NCI-H774 (cell line): ENCODE results near the gene SHISA3.

Experiments
- DNase-seq: peaks from one replicate; lab custom pipeline; 2025; lab: John Stamatoyannopoulos, UW

The SHISA3 gene

DNA sequence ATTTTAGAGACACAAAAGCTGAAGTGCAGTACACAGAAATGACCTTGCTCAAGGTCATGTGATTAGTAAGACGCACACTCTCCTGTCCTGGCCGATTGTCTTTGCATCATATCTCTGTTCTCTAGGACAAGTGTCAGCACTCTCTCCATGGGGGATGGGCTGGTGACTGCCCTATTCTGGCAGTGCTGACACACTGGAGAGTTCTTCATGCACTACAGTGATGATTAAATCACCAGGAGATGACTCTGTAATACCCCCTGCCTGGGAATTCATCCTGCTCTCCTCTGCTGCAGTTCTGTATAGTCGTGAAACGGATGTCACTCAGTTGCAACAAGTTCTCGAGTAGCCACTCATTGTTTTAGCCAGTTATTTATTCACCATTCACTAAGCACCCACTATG is 5.3 kb upstream of the SHISA3 start:
- no peak for DNase-seq

DNA sequence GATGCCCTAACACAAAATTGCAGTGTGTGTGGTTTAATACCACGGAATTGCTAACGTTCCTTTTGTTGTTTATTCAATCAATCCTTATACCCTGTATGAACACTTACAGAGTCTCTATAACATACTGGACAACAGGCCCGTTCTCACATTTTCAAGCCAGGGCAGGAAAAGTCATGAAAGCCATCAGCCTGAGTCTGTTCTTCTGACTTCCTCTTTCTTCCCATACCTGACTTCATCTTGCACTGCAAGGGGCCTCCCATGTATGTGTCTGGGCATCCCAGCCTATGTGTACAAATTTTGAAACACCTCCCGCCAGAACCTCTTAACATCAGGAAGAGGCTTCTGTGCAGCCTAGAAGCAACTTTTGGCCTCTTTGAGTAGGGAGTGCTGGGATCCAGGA is 4.9 kb upstream of the SHISA3 start:
- no peak for DNase-seq

DNA sequence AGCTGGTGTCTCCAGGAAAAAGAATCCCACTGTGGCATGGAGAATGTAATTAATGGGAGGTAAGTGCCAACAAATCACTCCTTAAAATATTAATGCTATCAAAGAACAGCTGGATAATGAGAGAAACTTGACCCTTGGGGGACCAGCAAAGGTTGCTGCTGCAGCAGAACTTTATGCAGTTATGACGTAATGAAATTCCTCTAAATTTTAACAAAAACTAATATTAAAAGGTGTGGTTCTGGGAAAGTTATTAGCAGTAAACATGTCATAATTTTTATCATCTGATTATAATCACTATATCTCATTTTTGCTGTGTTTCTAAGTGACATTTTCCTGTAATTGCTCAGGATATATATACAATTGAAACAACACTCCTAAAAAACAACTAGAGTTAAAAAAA is 1.7 kb upstream of the SHISA3 start:
- DNase-seq = no peak

DNA sequence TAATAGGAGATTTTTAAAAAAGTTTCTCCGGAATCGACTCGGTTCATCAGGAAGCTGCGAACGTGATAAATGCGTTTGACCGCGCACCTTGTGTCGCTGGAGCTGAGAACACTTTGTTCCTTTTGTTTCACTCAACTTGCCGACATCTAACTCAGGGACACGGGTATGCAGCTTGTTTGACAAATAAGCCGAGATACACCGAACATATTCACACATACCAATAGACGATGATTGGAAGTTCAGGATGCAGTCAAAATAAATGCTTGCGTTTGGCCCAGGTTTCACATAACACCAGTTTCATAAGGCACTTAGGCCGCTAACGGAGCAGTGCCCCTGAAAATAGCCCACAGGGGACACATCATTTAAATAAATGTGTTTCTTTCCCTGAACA is 932 bp upstream of the SHISA3 start:
- DNase-seq = no peak

DNA sequence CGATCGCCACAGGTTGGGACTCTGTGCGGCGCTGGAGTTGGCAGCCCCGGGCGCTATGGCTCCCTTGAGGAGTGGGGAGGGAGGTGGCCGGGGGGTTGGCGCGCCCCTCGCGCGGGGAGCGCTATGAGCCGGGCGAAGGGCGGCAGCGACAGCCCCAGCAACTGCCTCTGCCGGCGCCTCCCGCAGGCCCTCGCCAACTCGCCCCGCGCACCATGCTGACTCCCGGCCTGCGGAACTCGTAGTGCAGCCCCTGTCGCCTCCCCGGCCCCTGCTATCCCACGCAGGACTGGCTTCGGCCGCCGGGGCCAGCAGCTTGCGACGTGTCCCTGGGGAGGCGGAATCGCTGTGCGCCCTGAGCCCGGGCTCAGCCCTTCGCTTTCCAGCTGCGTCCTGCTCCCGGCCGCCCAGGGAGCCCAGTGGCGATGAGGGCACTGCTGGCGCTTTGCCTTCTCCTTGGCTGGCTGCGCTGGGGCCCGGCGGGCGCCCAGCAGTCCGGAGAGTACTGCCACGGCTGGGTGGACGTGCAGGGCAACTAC is 415 bp downstream of the SHISA3 start:
- DNase-seq = no peak

DNA sequence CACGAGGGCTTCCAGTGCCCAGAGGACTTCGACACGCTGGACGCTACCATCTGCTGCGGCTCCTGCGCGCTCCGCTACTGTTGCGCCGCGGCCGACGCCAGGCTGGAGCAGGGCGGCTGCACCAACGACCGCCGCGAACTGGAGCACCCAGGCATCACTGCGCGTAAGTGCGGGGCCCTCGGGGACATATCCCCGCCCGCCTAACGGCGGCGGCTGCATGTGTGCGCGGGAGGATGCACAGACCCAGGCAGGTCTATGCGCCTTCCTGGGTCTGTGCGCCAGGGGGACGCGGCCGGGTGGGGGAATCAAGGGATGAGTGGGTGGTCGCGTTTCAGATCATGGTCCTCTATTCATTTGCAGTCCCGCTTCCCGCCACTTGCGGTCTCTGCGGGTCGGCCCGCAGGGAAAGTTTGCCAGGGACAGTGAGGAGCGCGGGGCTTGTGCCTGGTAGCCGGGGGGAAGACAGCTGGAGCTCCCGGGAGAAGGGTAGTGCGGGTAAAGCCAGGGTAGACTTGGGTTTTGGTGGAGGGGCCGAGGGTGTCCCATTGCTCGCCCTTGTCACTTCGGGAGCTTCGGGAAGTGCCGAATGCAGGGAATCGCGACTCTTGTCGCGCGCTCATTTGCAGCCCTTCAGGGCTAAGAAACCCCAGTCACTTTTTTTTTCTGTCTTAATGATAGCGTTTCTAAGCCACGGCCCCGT is 1.0 kb downstream of the SHISA3 start:
- no peak for DNase-seq

DNA sequence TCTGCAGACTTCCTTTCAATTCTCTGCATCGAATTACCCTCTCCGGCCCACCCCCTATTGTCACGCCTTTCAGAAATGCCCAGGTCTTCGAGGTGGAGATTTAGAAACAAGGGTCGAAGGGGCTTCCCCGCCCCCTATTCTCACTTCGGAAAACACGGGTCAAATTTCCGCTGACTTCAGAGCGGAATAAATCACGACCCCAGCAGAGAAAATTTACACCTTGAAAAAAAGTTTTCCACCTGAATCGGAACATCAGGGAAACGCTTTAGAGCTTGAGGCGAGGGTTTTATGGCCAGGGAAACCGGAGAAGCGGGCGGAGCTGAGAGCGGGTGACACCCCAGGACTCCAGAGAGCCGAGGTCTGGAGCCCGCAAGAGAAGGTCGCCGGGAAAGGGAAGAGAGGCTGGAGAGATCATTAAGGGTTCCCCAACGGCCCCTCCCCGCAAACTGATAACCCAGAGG is 1.6 kb downstream of the SHISA3 start:
- no peak for DNase-seq

DNA sequence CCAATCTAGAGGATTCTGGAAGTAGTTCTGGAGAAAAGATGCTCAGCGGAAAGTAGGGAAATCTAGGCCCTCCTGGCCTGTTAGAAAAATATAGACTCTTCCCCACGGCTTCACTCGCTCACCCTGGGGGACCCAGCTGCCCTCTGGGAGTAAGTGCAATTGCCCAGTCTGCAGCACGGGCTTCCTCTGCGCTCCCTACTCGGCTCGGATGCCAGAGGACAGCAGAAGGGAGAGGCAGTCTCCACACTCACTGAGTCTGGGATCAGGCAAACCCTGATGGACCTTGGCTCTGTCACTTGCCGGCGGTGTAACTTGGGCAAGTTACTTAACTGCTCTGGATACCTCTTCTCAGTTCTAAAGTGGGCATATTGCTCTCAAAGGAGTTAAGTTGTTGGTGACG is 2.1 kb downstream of the SHISA3 start:
- DNase-seq = no peak

DNA sequence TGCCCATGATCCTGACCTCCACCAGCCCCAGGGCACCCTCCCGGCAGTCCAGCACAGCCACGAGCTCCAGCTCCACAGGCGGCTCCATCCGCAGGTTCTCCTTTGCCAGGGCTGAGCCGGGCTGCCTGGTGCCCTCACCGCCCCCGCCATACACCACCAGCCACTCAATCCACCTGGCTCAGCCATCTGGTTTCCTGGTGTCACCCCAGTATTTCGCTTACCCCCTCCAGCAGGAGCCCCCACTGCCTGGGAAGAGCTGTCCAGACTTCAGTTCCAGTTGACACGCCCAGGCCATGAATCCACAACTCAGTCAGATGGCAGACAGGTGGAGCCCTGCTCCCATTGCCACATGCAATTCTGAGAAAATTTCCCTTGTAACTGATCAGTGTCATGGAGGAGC is 3.9 kb downstream of the SHISA3 start:
- DNase-seq = no peak

DNA sequence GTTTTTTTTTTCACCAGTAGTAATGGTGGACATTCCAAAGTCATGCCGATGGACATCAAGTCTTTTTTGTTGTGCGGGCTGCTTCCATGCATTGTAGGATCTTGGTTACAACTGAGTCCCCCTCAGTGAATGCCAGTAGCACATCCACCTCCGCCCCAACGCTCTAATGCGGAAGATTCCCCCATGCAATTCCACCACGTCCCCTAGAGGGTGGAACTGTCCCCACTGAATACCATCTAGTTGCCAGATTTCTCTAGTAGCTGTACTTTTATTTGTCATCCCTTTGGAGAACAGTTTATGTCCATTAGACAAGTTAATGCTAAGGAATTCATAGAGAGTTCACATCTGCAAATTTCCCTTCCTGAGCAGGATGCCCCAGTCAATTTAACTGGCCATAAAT is 6.7 kb downstream of the SHISA3 start:
- DNase-seq = no peak

DNA sequence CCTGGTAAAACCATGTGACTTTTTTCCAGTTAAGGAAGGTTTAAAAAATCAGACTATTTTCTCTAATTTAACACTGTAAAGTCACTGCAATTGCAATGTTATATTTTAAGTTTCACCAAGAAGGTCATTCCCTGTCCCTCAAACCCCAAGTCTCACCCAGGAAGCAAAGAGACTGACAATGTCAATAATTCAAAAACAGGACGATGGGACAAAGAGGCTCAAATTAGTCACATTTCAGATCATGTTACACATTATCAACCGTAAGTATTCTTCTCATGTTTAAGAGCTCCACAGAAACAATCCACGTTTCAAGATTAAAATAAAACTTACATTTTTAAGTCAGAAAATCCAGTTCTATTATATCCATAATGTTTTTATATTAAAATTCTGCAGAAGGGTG is 13.2 kb downstream of the SHISA3 start:
- no peak for DNase-seq

DNA sequence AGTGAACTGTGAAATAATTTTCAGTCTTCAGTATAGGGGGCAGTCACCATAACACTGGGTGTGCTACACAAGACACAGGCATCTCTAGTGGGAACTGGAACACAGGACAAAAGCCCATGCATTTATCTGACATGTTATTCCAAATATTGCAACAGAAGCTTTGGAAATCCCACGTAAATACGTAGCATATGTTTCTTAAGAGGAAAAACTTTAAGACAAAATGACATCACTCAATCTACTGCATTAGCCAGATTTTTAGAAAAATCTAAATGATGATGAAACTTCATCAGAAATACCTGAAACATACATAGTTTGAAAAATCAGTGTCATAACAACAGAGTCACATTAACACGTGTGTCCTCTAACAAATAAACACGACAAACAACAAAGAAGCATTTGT is 14.5 kb downstream of the SHISA3 start:
- no peak for DNase-seq

DNA sequence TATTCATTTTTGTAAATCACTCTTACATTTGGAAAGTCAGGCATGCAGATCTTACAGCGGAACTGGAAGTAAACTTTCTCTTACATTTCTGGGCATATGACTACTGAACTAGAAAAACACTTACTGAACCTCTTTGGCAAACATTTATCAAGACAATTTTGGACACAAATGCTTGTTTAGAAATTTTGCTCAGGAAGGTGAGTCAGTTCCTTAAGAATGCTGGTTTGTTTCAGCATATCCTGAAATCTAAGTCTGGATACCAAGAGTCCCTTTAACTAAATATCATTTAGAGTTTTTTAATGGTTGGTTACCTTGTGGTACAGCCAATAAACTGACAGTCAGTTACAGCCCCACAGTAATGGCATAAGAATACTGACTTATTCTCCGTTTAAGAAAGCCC is 15.0 kb downstream of the SHISA3 start:
- no peak for DNase-seq

DNA sequence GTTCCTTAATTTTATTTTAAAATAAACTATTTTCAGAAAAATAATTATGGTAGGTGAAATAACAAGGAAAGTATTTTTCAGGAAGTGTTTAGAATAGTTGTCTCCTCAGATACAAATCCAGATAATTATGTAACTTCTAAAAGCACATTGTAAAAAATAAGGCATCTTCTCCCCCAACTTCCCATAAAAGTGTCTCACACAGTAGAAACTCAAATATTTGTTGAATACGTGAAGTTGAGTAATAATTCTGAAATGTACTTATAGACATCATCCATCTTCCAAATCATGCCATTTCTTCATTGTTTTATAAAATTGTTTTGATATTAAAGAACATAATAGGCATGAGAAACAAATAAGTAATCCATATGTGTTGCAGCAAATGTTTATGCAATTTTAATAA is 18.0 kb downstream of the SHISA3 start:
- no peak for DNase-seq

DNA sequence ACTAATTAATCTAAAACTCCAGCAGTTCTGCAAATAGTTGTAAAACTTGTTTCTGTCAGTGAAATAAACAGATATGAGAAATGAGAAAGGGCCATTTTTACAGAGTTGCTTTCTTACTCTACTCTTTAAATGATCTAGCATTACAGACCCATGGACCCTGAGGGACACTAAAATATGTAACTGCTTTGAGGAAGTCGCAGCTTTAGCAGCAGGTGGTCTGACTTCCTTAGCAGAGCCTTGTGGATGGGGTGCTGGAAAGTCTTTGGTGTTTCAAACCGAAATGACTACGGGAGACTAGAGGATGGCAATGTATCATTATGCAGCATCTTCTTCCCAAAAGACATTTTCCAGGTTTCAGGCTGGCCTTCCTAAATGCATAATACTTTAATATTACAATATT is 18.7 kb downstream of the SHISA3 start:
- no peak for DNase-seq

DNA sequence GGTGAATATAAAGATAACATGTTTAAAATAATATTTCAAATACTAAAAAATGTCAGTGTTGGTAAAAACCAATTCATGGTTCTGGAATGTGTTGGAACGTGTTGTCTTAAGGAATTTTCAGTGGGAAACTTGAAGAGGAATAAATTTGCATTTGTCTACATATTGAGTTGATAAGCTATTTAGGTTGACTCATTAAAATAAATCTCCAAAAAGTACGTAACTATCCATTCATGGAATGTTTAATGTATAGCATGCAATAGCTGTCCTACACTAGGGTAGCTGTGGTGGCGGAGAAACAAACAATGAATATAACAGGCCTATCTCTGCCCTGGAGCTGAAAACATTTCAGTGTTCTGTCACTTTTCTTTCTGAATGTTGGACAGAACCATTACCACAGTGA is 20.3 kb downstream of the SHISA3 start:
- no peak for DNase-seq

DNA sequence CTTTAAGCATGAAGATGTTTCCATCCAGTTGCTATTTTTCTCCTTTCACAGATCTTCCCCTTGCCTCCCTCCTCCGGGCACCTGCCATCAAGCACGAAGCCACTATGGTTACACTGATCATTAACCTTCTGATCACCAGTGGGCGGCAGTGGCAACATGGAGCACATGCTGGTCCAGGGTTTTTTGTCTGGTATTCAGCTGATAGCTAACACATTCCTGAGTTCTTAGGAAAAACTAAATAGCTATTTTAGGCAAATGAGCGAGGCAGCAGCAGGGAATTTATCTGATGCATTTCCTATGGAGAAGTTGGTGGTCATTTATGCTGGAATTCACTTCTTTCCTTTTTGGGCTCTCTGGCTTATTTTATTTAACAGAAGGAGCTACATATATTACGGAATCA is 22.9 kb downstream of the SHISA3 start:
- DNase-seq = no peak

DNA sequence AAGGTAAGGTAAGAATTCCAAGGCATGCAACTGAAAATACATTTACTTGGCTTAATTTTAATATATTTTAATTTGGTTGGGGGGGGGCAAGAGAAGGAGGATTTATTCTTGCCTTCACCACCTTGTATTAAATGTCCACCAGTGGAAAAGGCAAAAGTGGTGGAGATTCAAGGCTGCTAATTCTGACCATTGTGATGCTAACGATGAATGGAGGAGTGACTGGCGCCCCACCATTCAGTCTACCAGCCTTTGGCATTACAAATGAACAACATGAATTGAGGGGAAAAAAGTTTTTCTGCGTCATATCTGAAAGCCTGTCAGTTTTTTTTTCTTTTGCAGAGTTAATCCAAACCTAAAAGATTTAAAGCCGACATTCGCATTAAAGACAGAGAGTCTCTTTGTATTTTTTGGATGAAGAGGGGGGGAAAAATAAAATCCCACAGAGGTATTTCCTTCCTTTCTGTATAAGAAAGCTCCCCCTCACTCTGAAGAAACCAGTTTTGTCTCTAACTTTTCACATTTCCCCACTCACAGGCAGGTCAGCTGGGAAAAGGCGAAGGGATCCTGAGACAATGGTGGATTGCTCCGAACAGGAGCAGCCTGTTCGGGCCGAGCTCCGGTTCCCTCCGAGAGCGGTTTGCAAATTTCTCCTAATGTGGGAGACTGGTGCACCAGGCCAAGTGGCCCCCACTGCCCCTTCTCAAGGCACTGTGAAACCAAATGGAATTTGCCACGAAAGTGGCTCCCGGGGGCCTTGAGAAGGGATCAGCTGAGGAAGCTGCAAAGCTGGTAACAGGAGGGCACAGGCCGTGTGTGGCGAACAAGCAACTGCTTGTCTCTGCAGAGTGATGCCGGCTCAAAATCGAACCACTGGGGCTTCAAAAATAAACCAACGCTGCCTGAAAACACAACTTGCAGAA is 28.1 kb downstream of the SHISA3 start:
- no peak for DNase-seq

DNA sequence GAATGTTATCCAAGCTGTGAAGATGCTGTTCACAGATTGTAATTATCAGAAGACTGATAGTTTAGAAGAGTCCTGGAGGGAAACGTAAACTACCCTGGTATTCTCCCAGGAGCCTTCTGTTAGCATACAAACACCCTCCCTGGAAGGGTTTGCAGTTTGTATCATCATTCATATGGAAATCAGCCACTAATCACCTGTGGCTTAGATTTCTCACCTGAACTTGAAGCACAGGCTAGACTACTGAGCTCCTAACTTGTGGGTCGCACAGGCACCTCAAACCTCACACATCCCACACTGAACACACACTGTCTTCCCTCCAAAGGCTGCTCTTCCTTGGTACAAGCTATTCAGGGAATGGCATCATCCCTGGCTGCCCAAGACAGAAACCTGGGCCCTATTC is 30.7 kb downstream of the SHISA3 start:
- no peak for DNase-seq

DNA sequence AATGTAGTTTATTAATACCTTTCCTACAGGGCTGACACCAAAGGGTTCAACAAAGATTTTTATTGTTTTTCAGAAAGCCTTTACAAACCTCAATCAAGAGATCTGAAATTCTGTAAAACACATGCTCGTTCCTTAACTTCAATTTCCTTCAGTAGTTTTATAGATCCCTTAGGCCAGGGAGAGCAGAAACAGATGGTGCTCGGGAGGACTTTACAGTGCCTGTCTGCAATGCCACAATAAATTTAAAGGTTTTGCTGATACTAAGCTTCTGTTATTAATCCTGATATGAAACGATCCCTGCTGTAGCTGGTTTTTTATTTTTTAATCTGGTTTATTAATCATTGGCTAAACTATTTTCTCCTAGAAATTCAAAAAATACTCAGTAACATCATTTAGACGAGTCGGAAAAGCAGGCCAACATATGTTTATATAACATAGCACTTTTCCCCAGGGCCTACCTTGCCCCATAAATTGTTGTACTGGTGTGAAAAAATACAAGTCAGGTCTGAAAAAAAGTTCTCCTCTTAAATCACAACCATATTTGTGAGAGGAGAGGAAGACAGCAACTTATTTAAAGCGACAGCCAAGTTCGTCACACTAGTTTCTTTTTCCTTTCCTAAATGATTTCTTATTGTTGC is 39.8 kb downstream of the SHISA3 start:
- no peak for DNase-seq

DNA sequence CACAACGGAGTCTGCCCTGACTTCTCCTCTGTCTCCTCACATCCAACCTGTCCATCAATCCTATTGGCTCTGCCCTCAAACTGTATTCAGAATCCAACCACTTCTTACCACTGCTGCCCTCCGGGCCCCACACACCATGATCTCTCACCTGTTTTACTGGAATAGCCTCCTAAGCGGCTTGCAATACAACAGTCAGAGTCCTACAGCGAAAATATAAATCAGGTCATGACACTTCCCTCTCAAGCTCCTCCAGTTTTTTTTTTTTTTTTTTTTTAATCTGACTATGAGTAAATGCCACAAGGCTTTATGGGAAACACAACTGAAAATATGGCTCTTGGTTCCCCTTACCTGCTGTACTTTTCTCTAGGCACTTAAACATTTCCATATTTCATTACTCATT is 42.8 kb downstream of the SHISA3 start:
- DNase-seq = no peak

DNA sequence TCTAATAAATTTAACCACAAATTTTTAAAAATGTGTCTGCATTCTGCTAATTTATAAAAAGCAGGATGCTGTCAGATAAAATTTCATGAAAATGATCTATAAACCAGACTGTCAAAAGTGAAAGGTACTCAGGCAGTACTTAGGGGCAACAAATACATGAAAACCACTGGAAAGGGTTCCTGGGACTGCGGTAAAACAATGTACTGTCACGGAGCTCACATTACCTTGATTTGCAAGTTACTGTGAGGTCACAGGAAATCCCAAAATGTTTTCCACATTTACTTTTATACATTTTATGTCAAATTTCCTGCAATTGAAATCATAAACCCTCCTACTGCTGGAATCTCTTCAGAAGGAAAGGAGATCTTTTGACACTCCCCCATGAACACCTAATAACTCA is 45.3 kb downstream of the SHISA3 start:
- DNase-seq = no peak

DNA sequence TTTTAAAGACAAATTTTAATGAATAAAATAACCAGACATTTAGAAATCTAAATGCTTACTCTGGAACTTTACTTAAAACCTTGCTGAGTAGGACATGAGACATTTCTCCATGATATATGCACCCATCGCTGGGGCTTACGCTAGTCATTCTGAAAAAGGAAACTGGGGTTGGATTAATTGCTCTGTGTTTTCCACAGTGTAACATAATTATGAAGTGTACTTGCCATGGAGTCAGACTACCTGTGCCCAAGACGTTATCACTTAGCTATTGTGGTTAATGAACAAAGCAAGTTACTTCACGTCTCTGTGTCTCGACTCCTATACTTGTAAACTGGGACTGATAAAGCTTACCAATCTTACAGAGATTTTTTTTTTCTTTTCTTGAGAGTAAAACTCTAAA is 47.8 kb downstream of the SHISA3 start:
- no peak for DNase-seq
